ENCODE data around the gene CASKIN1.

DNA sequence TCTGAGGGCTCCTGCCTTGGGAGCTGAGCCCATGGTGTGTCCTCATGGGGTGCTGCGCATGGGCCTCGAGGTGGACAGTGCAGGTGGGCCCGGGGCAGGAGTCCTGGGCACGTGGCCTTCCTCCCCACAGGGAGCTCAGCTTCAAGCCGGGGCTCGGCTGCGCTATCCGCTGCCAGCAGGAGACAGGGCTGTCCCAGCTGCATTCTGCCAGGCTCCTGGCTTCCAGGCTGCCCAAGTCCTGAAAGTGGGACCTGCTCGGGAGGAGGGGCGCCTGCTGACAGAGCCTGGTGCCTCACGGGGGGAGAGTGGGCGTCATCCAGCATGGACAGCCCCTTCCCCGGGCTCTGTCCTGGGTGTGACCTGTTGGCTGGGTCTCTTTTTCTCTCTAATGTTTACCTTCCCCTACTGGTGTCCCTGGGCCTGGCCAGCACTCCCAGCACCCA, 33.7 kb downstream of the CASKIN1 start:
- TF ChIP-seq, protein P1, sequence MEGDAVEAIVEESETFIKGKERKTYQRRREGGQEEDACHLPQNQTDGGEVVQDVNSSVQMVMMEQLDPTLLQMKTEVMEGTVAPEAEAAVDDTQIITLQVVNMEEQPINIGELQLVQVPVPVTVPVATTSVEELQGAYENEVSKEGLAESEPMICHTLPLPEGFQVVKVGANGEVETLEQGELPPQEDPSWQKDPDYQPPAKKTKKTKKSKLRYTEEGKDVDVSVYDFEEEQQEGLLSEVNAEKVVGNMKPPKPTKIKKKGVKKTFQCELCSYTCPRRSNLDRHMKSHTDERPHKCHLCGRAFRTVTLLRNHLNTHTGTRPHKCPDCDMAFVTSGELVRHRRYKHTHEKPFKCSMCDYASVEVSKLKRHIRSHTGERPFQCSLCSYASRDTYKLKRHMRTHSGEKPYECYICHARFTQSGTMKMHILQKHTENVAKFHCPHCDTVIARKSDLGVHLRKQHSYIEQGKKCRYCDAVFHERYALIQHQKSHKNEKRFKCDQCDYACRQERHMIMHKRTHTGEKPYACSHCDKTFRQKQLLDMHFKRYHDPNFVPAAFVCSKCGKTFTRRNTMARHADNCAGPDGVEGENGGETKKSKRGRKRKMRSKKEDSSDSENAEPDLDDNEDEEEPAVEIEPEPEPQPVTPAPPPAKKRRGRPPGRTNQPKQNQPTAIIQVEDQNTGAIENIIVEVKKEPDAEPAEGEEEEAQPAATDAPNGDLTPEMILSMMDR (IDR thresholded peaks at IDR 0.05) = no peak
- no peak for TF ChIP-seq POLR2A (IDR thresholded peaks at IDR 0.05)

All from lower leg skin (tissue), 3 donors.